Endothelial cell of umbilical vein (primary cell): ENCODE measurements around the gene GPATCH2L. TPM values are rescaled to one million over a fixed set of nuclear protein-coding genes. Genes with fewer than 3 reads are reported as not detected.

Experiments used
- BruUV-seq: library from RNA; stranded (reverse); fragments of 400-500 nt; replicated peaks from 2 replicates; lab custom pipeline; 2021; lab: Mats Ljungman, UMichigan
- CTCF ChIA-PET: fragments of 300-600, 350-600 bp; sonication (Branson Sonifier 250); formaldehyde crosslinking; loops from one replicate; lab custom pipeline; 2021; ENCODE audit warnings: antibody characterized with exemption, inconsistent platforms; lab: Charles Lee
- POLR2A ChIA-PET: fragments of 300-600, 350-600 bp; sonication (Branson Sonifier 250); formaldehyde crosslinking; loops from one replicate; lab custom pipeline; 2021; ENCODE audit warnings: antibody characterized with exemption, inconsistent platforms; lab: Charles Lee
- DNase-seq: peaks from one replicate; pipeline ENCODE4 v3.0.0-alpha.2; 2011; ENCODE audit warnings: low read depth, low spot score
- FAIRE-seq: peaks from 2 replicates; lab custom pipeline; 2011; peaks lifted over from hg19 to GRCh38; lab: Jason Lieb, UNC
- H2AFZ ChIP-seq: 2 replicates; pipeline ENCODE4 v1.6.0; 2012; ENCODE audit warnings: low read depth, low read length, control low read depth, inconsistent platforms
- H3K27ac ChIP-seq: 2 replicates; pipeline ENCODE4 v1.5.1; 2011; ENCODE audit warnings: low read depth, mild to moderate bottlenecking, control low read depth, low read length, moderate library complexity; ENCODE audit not compliant: insufficient read depth
- H3K27me3 ChIP-seq, 2 experiments: 2 replicates each; pipeline versions ENCODE4 v1.6.0 to v1.6.1; 2011; ENCODE audit warnings: low read length in 2 of 2, mixed read lengths in 1 of 2; ENCODE audit not compliant: control insufficient read depth in 2 of 2, insufficient read depth in 2 of 2
- H3K36me3 ChIP-seq, 2 experiments: 2 replicates in 1 of 2; 3 replicates in 1 of 2; pipeline ENCODE4 v1.5.1; 2011; ENCODE audit warnings: low read length in 2 of 2, mild to moderate bottlenecking in 1 of 2, moderate library complexity in 1 of 2; ENCODE audit not compliant: control insufficient read depth in 2 of 2, insufficient read depth in 2 of 2; ENCODE audit errors: extremely low read depth in 1 of 2
- H3K4me1 ChIP-seq: 3 replicates; pipeline ENCODE4 v1.5.1; 2011; ENCODE audit warnings: mild to moderate bottlenecking, low read length; ENCODE audit not compliant: control insufficient read depth, insufficient read depth; ENCODE audit errors: extremely low read depth
- H3K4me2 ChIP-seq: 2 replicates; pipeline ENCODE4 v1.6.1; 2011; ENCODE audit warnings: low read length, control low read depth, mixed read lengths; ENCODE audit not compliant: insufficient read depth
- H3K4me3 ChIP-seq, 3 experiments: fragments of 200-600 bp in 1 of 3; sonication (generic), shearing (Covaris generic) in 1 of 3; replicated peaks in 1 of 3; 2 replicates each; pipeline ENCODE4 v1.5.1; 2011 to 2016; ENCODE audit warnings: control low read depth in 3 of 3, low read length in 3 of 3, mild to moderate bottlenecking in 2 of 3, inconsistent platforms in 1 of 3, low read depth in 1 of 3, moderate library complexity in 1 of 3; ENCODE audit not compliant: insufficient read depth in 1 of 3
- H3K79me2 ChIP-seq: 2 replicates; pipeline ENCODE4 v1.6.0; 2012; ENCODE audit warnings: low read length, inconsistent platforms; ENCODE audit not compliant: control insufficient read depth, insufficient read depth
- H3K9ac ChIP-seq: replicated peaks from 2 replicates; pipeline ENCODE3; 2011; ENCODE audit warnings: low read length, control low read depth; ENCODE audit not compliant: insufficient read depth; ENCODE audit errors: extremely low read depth
- H3K9me1 ChIP-seq: replicated peaks from 3 replicates; pipeline ENCODE4 v1.6.0; 2011; ENCODE audit warnings: mild to moderate bottlenecking, low read length; ENCODE audit not compliant: control insufficient read depth, insufficient read depth; ENCODE audit errors: extremely low read depth
- H3K9me3 ChIP-seq: replicated peaks from 2 replicates; pipeline ENCODE4 v1.5.1; 2012; ENCODE audit warnings: low read length, inconsistent platforms; ENCODE audit not compliant: control insufficient read depth, insufficient read depth
- H4K20me1 ChIP-seq: replicated peaks from 2 replicates; pipeline ENCODE3; 2011; ENCODE audit warnings: mild to moderate bottlenecking, low read length; ENCODE audit not compliant: control insufficient read depth, insufficient read depth; ENCODE audit errors: extremely low read depth
- CTCF ChIP-seq, 2 donors: IDR thresholded peaks; 1 replicate in 1 of 2; 2 replicates in 1 of 2; pipeline ENCODE4 v1.5.1; 2011; ENCODE audit warnings: low read length in 2 of 2, mild to moderate bottlenecking in 2 of 2, moderate library complexity in 2 of 2, control low read depth in 1 of 2, inconsistent platforms in 1 of 2, low read depth in 1 of 2; ENCODE audit not compliant: insufficient read depth in 1 of 2; ENCODE audit errors: extremely low read depth in 1 of 2
- EZH2 ChIP-seq: IDR thresholded peaks from 2 replicates; pipeline ENCODE4 v1.6.1; 2012; ENCODE audit warnings: borderline replicate concordance, low read depth, mild to moderate bottlenecking, moderate library complexity, low read length, inconsistent platforms; ENCODE audit not compliant: severe bottlenecking
- FOS ChIP-seq: IDR thresholded peaks from 2 replicates; pipeline ENCODE4 v1.6.1; 2011; ENCODE audit warnings: mild to moderate bottlenecking, low read length, moderate library complexity, borderline replicate concordance; ENCODE audit not compliant: insufficient read depth
- GATA2 ChIP-seq: IDR thresholded peaks from 2 replicates; pipeline ENCODE4 v1.7.0; 2011; ENCODE audit warnings: low read depth, mild to moderate bottlenecking, moderate library complexity, mixed read lengths, low read length; ENCODE audit not compliant: insufficient read length, insufficient read depth
- JUN ChIP-seq: IDR thresholded peaks from 2 replicates; pipeline ENCODE4 v1.6.1; 2011; ENCODE audit warnings: borderline replicate concordance, low read depth; ENCODE audit not compliant: insufficient read length, insufficient read depth
- MAX ChIP-seq: IDR thresholded peaks from 2 replicates; pipeline ENCODE4 v1.6.1; 2011; ENCODE audit not compliant: insufficient read depth, insufficient read length
- MYC ChIP-seq: IDR thresholded peaks from one replicate; pipeline ENCODE4 v1.6.1; 2011; ENCODE audit warnings: mild to moderate bottlenecking, low read depth, low read length
- POLR2A ChIP-seq: IDR thresholded peaks from 2 replicates; pipeline ENCODE4 v1.6.1; 2012; ENCODE audit warnings: low read depth, mild to moderate bottlenecking, control low read depth, low read length
- POLR2AphosphoS5 ChIP-seq: IDR thresholded peaks from 2 replicates; pipeline ENCODE4 v1.6.1; 2012; ENCODE audit warnings: low read depth, mild to moderate bottlenecking, control low read depth, low read length, moderate library complexity; ENCODE audit not compliant: insufficient read depth
- dilution Hi-C: fragments of 300-500 bp; cut with MboI; formaldehyde crosslinking; loops from one replicate; pipeline ENCODE4 v1.15.0; 2019; ENCODE audit warnings: low sequenced_read_pairs; ENCODE audit not compliant: extremely low pct_ligation_motif_present
- intact Hi-C: fragments of 100-400 bp; cut with micrococcal nuclease; formaldehyde crosslinking; loops from one replicate; pipeline ENCODE4 v1.10.0; 2022
- polyA plus RNA-seq, 4 experiments: library from polyadenylated mRNA; depleted of rRNA in 3 of 4; stranded (reverse) in 3 of 4; unstranded in 1 of 4; fragments of >200 nt; gene quantifications; 2 replicates each; pipeline versions ENCODE4 v1.2.1 to v1.2.3, GENCODE V29; 2011 to 2012; ENCODE audit warnings: missing spikeins in 1 of 4
- total RNA-seq: library from RNA; stranded (reverse); gene quantifications from 2 replicates; pipeline ENCODE4 v1.2.3, GENCODE V29; 2021

The GPATCH2L gene
- total and polyA plus RNA-seq, 2 donors (not counting 3 experiments of a cell fraction or from before 2014, with no cell fraction given) = 23.3 to 40.0 TPM

DNA sequence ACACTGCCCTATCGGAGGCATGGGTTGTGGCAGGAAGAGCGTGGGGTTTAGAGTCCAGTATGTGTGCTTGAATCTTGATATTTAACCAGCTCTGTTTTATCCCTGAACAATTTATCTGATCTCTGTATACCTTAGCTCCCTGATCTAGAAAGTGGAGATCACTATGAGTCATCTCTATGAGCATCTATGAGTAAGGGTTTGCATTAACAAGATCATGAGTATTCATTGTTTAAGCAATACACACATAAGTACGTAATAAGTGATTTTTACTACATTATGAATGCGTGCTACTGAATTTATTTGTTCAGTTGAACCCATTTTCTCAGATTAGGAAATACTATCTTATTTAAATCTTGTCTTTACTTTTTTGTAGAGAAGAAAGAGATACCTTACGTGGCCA lies 49.4 kb downstream of the GPATCH2L start:
- DNase-seq = no peak
- Histone ChIP-seq H4K20me1 (no peaks in the 10 kb centered on the region), H3K79me2 (no peaks in the 10 kb centered on the region), H3K9me3 (no peaks in the 10 kb centered on the region), H3K9ac (no peak overlapping the region), H3K4me3 (no peak overlapping the region), H3K36me3 (peaks cover 5 to 10% of the 10 kb centered on the region in 2 experiments), H3K4me1 (peaks cover 3% of the 10 kb centered on the region), H3K9me1 (no peaks in the 10 kb centered on the region), H2AFZ (no peak overlapping the region), H3K27me3 (no peaks in the 10 kb centered on the region), H3K4me2 (no peak overlapping the region), H3K27ac (no peak overlapping the region)
- FAIRE-seq = no peak
- intact Hi-C loops = no loop called here
- POLR2A ChIA-PET = no interaction called here
- dilution Hi-C loops = no loop called here
- no peak for TF ChIP-seq GATA2
- TF ChIP-seq FOS = peak; percentile 75
- TF ChIP-seq JUN = peak; percentile 48
- no peak for TF ChIP-seq MAX
- no peak for TF ChIP-seq POLR2A
- TF ChIP-seq EZH2 = no peak
- no peak for TF ChIP-seq CTCF (IDR thresholded peaks at IDR 0.05; ENCODE audit: extremely low read depth in 1 of 2, insufficient read depth in 1 of 2, low read depth in 1 of 2, low read length in 2 of 2)
- TF ChIP-seq POLR2AphosphoS5 = no peak
- no peak for TF ChIP-seq MYC
- BruUV-seq = no TSS peak
- CTCF ChIA-PET = no interaction called here
